Putamen (tissue), 1 donor: ENCODE data around the gene CIB1.
A peak's percentile ranks its signal among the peaks of the same experiment; 100 is the strongest.
"Not testable (repeated sequence)": the region's sequence is repeated elsewhere in the genome, so short reads cannot be mapped to it uniquely, and the experiment has no call there.

Experiments used
- DNase-seq: peaks from one replicate; pipeline ENCODE4 v3.0.0-alpha.2; 2016; ENCODE audit warnings: low spot score

Gene CIB1

GRCh38 chr15:90192961-90193786 lies 40.6 kb downstream of the CIB1 start:
- peak; percentile 39 for DNase-seq

DNA sequence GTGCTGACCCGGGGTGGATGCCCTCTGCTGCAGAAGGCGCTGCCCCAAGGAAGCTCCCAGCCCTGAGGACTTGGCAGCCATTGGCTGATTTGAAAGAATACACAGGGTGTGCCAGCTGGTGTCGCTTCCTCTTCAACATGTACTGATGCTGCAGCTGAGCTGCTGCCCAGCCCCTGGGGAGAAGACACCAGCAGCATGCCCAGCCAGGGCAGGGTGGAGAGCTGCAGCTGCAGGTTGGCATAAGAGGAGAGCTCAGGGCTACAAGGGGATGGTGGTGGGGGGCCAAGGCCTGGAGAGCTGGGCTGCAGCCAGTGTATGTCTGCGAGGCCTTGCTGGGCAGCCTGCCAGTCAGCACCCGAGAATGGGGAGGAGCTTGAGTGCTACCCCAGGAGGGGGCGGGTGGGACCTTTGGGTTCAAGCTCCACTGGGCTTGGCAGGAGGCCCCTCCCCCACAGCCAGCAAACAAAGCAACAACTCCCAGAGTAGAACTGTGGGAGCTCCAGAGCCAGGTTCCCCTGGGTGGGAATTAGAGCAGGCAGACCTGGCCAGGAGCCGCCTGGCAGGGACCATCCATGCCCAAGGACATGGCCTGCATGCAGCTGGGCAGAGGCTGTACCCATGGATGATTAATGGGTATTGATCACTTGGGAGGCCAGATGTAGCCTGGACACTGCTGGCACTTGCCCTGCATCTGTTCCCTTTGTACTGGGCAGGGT lies 41.8 kb downstream of the CIB1 start:
- peak; percentile 76 for DNase-seq

DNA sequence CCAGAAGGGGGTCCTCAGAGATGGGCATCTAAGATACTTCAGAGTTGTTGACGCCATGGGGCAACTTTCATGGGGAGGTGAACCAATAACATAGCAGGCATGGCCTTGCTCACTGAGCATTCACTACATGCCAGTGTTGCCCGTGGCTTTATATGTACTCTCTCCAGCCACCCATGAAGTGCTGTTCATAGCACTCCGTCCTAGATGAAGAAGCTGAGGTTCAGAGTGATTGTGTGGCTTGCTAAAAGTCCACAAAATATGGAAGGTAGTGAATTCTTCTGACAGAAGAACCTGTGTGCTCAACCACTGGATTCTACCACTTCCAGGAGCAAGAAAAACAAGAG lies 42.4 kb downstream of the CIB1 start:
- no peak for DNase-seq

DNA sequence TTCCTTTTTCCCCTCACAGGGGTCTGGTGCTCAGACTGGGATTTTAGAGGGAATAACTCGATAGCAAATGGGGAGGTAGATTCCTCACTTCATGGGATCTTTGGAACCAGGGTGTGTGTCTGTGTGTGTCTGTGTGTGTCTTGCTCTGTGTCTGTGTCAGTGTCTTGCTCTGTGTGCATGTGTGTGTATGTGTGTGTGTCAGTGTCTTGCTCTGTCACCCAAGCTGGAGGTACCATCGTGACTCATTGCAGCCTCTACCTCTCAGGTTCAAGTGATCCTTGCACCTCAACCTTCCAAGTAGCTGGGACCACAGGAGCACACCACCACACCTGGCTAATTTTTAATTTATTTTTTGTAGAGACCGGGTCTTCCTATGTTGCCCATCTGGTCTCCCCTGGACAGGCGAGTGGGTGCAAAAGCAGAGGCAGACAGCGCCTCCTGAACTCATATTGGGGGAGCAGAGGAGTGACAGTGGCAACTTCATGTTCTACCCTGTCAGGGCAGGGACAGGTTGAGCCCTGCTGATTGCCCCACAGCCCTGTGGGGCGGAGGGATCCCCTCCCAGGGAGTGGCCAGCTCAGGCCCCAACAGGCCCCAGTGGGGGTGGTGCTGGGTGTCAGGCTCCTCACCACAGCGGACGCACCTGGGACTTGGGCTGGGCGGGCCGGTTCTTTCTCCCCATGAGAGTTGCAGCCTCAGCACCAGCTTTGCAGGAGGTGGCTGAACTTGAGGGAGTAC lies 43.0 kb downstream of the CIB1 start:
- no peak for DNase-seq

DNA sequence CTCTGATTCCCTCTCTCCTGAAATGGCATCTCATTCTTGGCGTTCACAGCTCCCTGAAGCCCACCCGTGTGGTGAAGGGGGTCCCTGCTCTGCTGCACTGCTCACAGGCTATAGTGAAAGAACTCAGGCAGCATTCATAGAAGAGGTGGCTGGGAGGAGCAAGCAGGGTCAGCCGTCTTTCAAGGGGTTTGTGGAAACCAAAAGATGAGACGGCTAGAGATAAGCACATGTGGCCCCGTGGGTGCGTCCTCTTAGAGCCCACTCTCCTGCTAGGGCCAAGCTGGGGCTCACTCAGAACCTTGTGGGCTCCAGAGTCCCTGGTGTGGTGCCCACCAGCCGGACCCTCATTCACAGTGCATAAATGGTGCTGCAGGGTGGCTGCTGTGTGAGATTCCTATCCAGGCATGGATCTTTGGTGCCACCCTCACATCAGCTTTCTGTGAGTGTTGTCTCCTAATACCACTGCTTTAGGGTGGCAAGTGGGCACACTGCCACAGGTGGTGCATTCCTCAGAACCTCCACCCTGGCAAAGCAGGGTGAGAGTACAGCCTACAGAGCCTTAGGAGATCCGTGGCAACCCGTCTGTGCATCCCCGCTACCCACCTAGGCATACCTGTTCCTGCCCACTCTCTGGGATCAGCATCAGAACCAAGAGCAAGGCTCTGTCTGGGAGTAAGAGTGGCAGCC lies 43.8 kb downstream of the CIB1 start:
- no peak for DNase-seq

DNA sequence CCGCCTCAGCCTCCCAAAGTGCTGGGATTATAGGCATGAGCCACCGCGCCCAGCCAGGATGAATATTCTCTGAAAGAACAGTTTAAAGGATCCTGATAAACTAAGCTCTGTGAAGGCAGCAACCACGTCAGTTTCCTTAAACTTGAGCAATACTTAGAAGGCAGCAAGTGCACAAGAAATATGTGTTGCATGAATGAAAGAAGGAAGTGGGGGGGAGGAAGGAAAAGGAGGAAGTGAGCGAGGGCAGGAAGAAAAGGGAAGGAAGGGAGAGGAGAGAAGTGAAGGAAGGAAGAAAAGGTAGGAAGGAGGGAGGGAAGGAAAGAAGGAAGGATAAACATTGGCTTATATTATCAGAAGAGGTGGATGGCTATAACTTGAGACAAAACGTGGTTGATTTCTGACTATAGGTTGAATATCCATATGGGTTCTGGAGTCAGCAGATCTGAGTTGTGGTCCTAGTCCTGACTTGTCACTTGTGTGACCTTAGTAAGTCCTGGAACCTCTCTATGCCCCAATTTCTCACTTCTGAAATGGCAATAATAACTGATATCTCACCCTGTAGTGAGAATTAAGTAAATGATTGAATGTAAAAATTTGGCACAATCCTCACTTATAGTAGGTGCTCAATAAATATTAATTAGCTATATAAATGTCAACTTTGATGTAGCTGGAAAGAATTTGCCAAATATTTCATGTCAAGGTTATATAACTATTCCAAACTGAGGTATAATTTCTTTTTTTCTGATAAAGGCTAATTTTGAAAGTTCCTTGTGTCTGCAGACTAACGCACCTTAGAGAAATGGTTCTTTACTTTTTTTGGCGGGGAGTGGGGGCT lies 44.6 kb downstream of the CIB1 start:
- DNase-seq = no peak

DNA sequence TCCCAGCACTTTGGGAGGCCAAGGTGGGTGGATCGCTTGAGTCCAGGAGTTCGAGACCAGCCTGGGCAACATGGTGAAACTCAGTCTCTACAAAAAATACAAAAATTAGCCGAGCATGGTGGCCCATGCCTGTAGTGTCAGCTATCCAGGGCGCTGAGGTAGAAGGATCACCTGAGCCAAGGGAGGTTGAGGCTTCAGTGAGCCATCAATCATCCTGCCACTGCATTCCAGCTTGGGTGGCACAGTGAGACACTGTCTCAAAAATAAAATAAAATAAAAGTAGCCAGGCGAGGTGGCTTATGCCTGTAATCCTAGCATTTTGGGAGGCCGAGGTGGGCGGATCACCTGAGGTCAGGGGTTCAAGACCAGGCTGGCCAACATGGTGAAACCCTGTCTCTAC lies 45.7 kb downstream of the CIB1 start:
- not testable (repeated sequence) for DNase-seq

DNA sequence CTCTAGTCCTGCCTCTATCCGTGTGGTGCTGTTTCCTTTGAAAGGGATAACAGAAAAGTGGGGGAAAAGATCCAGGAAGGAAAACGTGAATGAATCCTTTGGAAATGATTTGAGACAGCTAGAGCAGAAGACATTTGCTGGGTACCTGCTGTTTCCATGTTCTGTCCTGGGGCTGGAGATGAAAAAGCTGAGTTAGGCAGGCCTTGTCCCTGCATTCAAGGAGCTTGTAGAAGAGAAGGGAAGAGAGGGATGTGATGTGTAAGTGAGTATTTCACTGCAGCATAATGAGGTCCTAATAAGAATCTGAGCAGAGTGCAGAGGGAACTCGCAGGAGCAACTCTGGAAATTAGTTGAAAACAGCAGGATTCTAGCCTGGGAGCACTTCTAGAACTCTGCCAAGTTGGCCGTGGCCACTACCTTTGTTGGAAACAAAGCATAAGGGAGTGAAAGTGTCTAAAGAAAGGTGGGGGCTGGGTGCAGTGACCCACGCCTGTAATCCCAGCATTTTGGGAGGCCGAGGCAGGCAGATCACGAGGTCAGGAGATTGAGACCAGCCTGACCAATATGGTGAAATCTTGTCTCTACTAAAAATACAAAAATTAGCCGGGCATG lies 46.4 kb downstream of the CIB1 start:
- no peak for DNase-seq

GRCh38 chr15:90184786-90185704 lies 48.7 kb downstream of the CIB1 start:
- no peak for DNase-seq

- DNase-seq = peak; percentile 77
Observed at GRCh38 chr15:90184119-90184785, 49.5 kb downstream of the CIB1 start.

- no peak for DNase-seq
Observed at GRCh38 chr15:90181776-90182175, 52.0 kb downstream of the CIB1 start.
